H1 (cell line): ENCODE results near the gene PQBP1. TPM values are rescaled to one million over a fixed set of nuclear protein-coding genes. Genes with fewer than 3 reads are reported as not detected.

Experiments
- CTCF ChIA-PET: fragments of 300-600 bp; sonication (Branson Sonifier 250); formaldehyde crosslinking; loops from one replicate; lab custom pipeline; 2021; ENCODE audit not compliant: partially characterized antibody; lab: Charles Lee
- POLR2A ChIA-PET: fragments of 300-600 bp; sonication (Branson Sonifier 250); formaldehyde crosslinking; loops from one replicate; lab custom pipeline; 2021; ENCODE audit warnings: inconsistent platforms; ENCODE audit not compliant: partially characterized antibody; lab: Charles Lee
- DNase-seq, 2 experiments: peaks; one replicate each; pipeline versions ENCODE4 v3.0.0 to v3.0.0-alpha.2; 2010 to 2022; ENCODE audit warnings: low spot score in 2 of 2, low read depth in 1 of 2, mixed read lengths in 1 of 2
- FAIRE-seq: peaks from 2 replicates; lab custom pipeline; 2011; peaks lifted over from hg19 to GRCh38; lab: Jason Lieb, UNC
- H2AFZ ChIP-seq: 2 replicates; pipeline ENCODE4 v1.8.1; 2012; ENCODE audit warnings: low read length, inconsistent platforms
- H2AK5ac ChIP-seq: 2 replicates; pipeline ENCODE4 v1.6.1; 2013; ENCODE audit warnings: low read depth, low read length
- H2BK120ac ChIP-seq: replicated peaks from 2 replicates; pipeline ENCODE3; 2013; ENCODE audit warnings: low read depth, low read length, inconsistent platforms
- H2BK12ac ChIP-seq: 2 replicates; pipeline ENCODE4 v1.6.1; 2013; ENCODE audit warnings: low read depth, low read length
- H2BK15ac ChIP-seq: 2 replicates; pipeline ENCODE4 v1.6.1; 2013; ENCODE audit warnings: low read length
- H2BK20ac ChIP-seq: 2 replicates; pipeline ENCODE4 v1.6.1; 2013; ENCODE audit warnings: low read length
- H2BK5ac ChIP-seq: 2 replicates; pipeline ENCODE4 v1.6.1; 2013; ENCODE audit warnings: low read depth, low read length
- H3K14ac ChIP-seq: 2 replicates; pipeline ENCODE4 v1.6.1; 2013; ENCODE audit warnings: inconsistent platforms; ENCODE audit not compliant: insufficient read length
- H3K18ac ChIP-seq: 2 replicates; pipeline ENCODE4 v1.6.1; 2013; ENCODE audit warnings: low read length; ENCODE audit errors: extremely low read depth
- H3K23ac ChIP-seq: 2 replicates; pipeline ENCODE4 v1.6.1; 2013; ENCODE audit warnings: inconsistent platforms; ENCODE audit not compliant: insufficient read length
- H3K23me2 ChIP-seq: 2 replicates; pipeline ENCODE4 v1.6.1; 2013; ENCODE audit warnings: low read depth, low read length
- H3K27ac ChIP-seq: 2 replicates; pipeline ENCODE4 v1.6.1; 2011; ENCODE audit warnings: low read depth, low read length, inconsistent platforms
- H3K27me3 ChIP-seq, 4 experiments: replicated peaks in 1 of 4; 1 replicate in 1 of 4; 2 replicates in 3 of 4; pipeline versions ENCODE4 v1.6.1 to v1.8.1; 2011 to 2013; ENCODE audit warnings: low read length in 3 of 4, mild to moderate bottlenecking in 3 of 4, inconsistent platforms in 2 of 4, mixed read lengths in 2 of 4, moderate library complexity in 1 of 4; ENCODE audit not compliant: control insufficient read depth in 3 of 4, insufficient read depth in 3 of 4; ENCODE audit errors: extremely low read depth in 1 of 4
- H3K36me3 ChIP-seq, 4 experiments: 2 replicates each; pipeline versions ENCODE4 v1.6.1 to v1.8.1; 2011 to 2013; ENCODE audit warnings: mild to moderate bottlenecking in 4 of 4, low read length in 3 of 4, moderate library complexity in 2 of 4, control low read depth in 1 of 4, inconsistent platforms in 1 of 4; ENCODE audit not compliant: insufficient read depth in 4 of 4, control insufficient read depth in 2 of 4
- H3K4ac ChIP-seq: replicated peaks from 2 replicates; pipeline ENCODE3; 2013; ENCODE audit warnings: low read length, low read depth, mixed read lengths, inconsistent platforms; ENCODE audit not compliant: insufficient read length
- H3K4me1 ChIP-seq, 4 experiments: replicated peaks in 1 of 4; 1 replicate in 1 of 4; 2 replicates in 3 of 4; pipeline versions ENCODE4 v1.6.1 to v1.8.1; 2011 to 2013; ENCODE audit warnings: low read length in 3 of 4, inconsistent platforms in 2 of 4, mixed read lengths in 1 of 4; ENCODE audit not compliant: insufficient read depth in 4 of 4, control insufficient read depth in 3 of 4
- H3K4me2 ChIP-seq, 2 experiments: 2 replicates each; pipeline versions ENCODE4 v1.6.1 to v1.8.1; 2011 to 2013; ENCODE audit warnings: low read depth in 2 of 2, low read length in 2 of 2, control low read depth in 1 of 2, inconsistent platforms in 1 of 2, mild to moderate bottlenecking in 1 of 2; ENCODE audit not compliant: insufficient read depth in 1 of 2
- H3K4me3 ChIP-seq, 4 experiments: fragments of 200-600, 300-600 bp in 1 of 4; sonication (generic), shearing (Covaris generic), sonication (Bioruptor Twin) in 1 of 4; 2 replicates each; pipeline versions ENCODE4 v1.5.1 to v1.8.1; 2011 to 2016; ENCODE audit warnings: low read length in 4 of 4, low read depth in 3 of 4, control low read depth in 2 of 4, inconsistent platforms in 2 of 4, mild to moderate bottlenecking in 2 of 4, mixed read lengths in 1 of 4, moderate library complexity in 1 of 4; ENCODE audit not compliant: insufficient read depth in 2 of 4; ENCODE audit errors: extremely low read depth in 1 of 4
- H3K56ac ChIP-seq: replicated peaks from 2 replicates; pipeline ENCODE3; 2013; ENCODE audit warnings: low read depth, mild to moderate bottlenecking, mixed read lengths, low read length, inconsistent platforms; ENCODE audit not compliant: insufficient read length
- H3K79me1 ChIP-seq: 2 replicates; pipeline ENCODE4 v1.6.1; 2013; ENCODE audit warnings: low read depth, low read length, control low read depth
- H3K79me2 ChIP-seq, 2 experiments: 2 replicates each; pipeline versions ENCODE4 v1.6.1 to v1.8.1; 2012 to 2013; ENCODE audit warnings: low read length in 2 of 2, mild to moderate bottlenecking in 2 of 2, inconsistent platforms in 1 of 2; ENCODE audit not compliant: insufficient read depth in 2 of 2, control insufficient read depth in 1 of 2
- H3K9ac ChIP-seq, 4 experiments: replicated peaks in 1 of 4; 1 replicate in 1 of 4; 2 replicates in 3 of 4; pipeline versions ENCODE4 v1.6.1 to v1.8.1; 2011 to 2013; ENCODE audit warnings: low read depth in 3 of 4, low read length in 3 of 4, control low read depth in 2 of 4, mild to moderate bottlenecking in 2 of 4, moderate library complexity in 2 of 4, inconsistent platforms in 1 of 4; ENCODE audit errors: extremely low read depth in 1 of 4
- H3K9me3 ChIP-seq, 2 experiments: 2 replicates each; pipeline versions ENCODE4 v1.6.1 to v1.8.1; 2012 to 2013; ENCODE audit warnings: mild to moderate bottlenecking in 2 of 2, moderate library complexity in 2 of 2, control low read depth in 1 of 2, inconsistent platforms in 1 of 2, low read depth in 1 of 2, low read length in 1 of 2, mixed read lengths in 1 of 2; ENCODE audit not compliant: insufficient read depth in 2 of 2
- H4K20me1 ChIP-seq, 2 experiments: replicated peaks in 1 of 2; 2 replicates each; pipeline versions ENCODE3 to v1.8.1; 2011 to 2013; ENCODE audit warnings: inconsistent platforms in 2 of 2, low read length in 2 of 2, mild to moderate bottlenecking in 1 of 2; ENCODE audit not compliant: insufficient read depth in 2 of 2, control insufficient read depth in 1 of 2
- H4K5ac ChIP-seq: 2 replicates; pipeline ENCODE4 v1.6.1; 2013; ENCODE audit warnings: low read length, low read depth, mixed read lengths, inconsistent platforms; ENCODE audit not compliant: insufficient read length
- H4K8ac ChIP-seq: 2 replicates; pipeline ENCODE4 v1.8.0; 2013; ENCODE audit warnings: mild to moderate bottlenecking, moderate library complexity, low read length, inconsistent platforms; ENCODE audit not compliant: insufficient read depth; ENCODE audit errors: extremely low read depth
- H4K91ac ChIP-seq: replicated peaks from 2 replicates; pipeline ENCODE3; 2013; ENCODE audit warnings: low read length, mixed read lengths, inconsistent platforms; ENCODE audit not compliant: insufficient read length
- ATF2 ChIP-seq: IDR thresholded peaks from 2 replicates; pipeline ENCODE4 v1.6.1; 2012; ENCODE audit warnings: low read length, inconsistent platforms
- BRCA1 ChIP-seq: IDR thresholded peaks from 2 replicates; pipeline ENCODE4 v1.6.1; 2012; ENCODE audit warnings: low read depth, low read length, improper control_type of control experiment
- CBX5 ChIP-seq: fragments of 300-800, 300-1000 bp; sonication (generic); IDR thresholded peaks from 2 replicates; pipeline ENCODE4 v1.7.1; 2016; ENCODE audit warnings: antibody characterized with exemption, low read length, low read depth
- CHD1 ChIP-seq: IDR thresholded peaks from 2 replicates; pipeline ENCODE4 v1.6.1; 2012; ENCODE audit warnings: low read depth, low read length, improper control_type of control experiment
- CREB1 ChIP-seq: IDR thresholded peaks from 2 replicates; pipeline ENCODE4 v1.6.1; 2012; ENCODE audit warnings: inconsistent platforms
- EZH2 ChIP-seq: fragments of 200-600 bp; sonication (generic); IDR thresholded peaks from 2 replicates; pipeline ENCODE4 v1.7.1; 2012; ENCODE audit warnings: low read depth, mild to moderate bottlenecking, moderate library complexity, low read length, inconsistent platforms; ENCODE audit not compliant: severe bottlenecking
- GTF2F1 ChIP-seq: IDR thresholded peaks from 2 replicates; pipeline ENCODE4 v1.6.1; 2012; ENCODE audit warnings: low read depth, low read length, improper control_type of control experiment, borderline replicate concordance
- HDAC2 ChIP-seq, 2 experiments: fragments of 300-600 bp in 1 of 2; sonication (generic) in 1 of 2; IDR thresholded peaks; 2 replicates each; pipeline ENCODE4 v1.6.1; 2011 to 2012; ENCODE audit warnings: low read depth in 2 of 2, low read length in 2 of 2, mild to moderate bottlenecking in 2 of 2, moderate library complexity in 2 of 2, borderline replicate concordance in 1 of 2, inconsistent platforms in 1 of 2
- RXRA ChIP-seq: IDR thresholded peaks from 2 replicates; pipeline ENCODE4 v1.6.1; 2011; ENCODE audit warnings: low read depth, mild to moderate bottlenecking, low read length, moderate library complexity; ENCODE audit not compliant: insufficient read depth
- SP1 ChIP-seq: IDR thresholded peaks from 2 replicates; pipeline ENCODE4 v1.6.1; 2011; ENCODE audit warnings: low read depth, low read length
- SP4 ChIP-seq: IDR thresholded peaks from 2 replicates; pipeline ENCODE4 v1.6.1; 2012; ENCODE audit warnings: low read length, inconsistent platforms
- ZNF274 ChIP-seq: IDR thresholded peaks from 2 replicates; pipeline ENCODE4 v1.7.0; 2012; ENCODE audit warnings: low read length, borderline replicate concordance; ENCODE audit errors: extremely low read depth
- WGBS, 2 experiments: shearing (Covaris generic) in 1 of 2; methylation state at CpG; one replicate each; pipeline versions ENCODE4 v1.1.6 to v1.1.7; 2013 to 2015; ENCODE audit warnings: low lambda C conversion rate in 2 of 2, mixed read lengths in 2 of 2, inconsistent platforms in 1 of 2, low coverage in 1 of 2, missing lambda C conversion rate in 1 of 2; ENCODE audit not compliant: insufficient replicate concordance in 2 of 2, insufficient coverage in 1 of 2, insufficient read length in 1 of 2; ENCODE audit errors: extremely low coverage in 1 of 2, missing lambda C conversion rate in 1 of 2; 5-methylcytosine and 5-hydroxymethylcytosine counted together
- polyA plus RNA-seq, 7 experiments: library from polyadenylated mRNA; depleted of rRNA in 3 of 7; stranded (reverse) in 5 of 7; unstranded in 2 of 7; fragments of >200 nt in 5 of 7; fragments of 200-250 nt in 2 of 7; gene quantifications; 1 replicate in 5 of 7; 2 replicates in 1 of 7; 4 replicates in 1 of 7; pipeline versions ENCODE4 v1.2.1 to v1.2.3, GENCODE V29; 2011 to 2013; ENCODE audit warnings: missing spikeins in 2 of 7, mixed read lengths in 2 of 7
- total RNA-seq: library from RNA; stranded (reverse); fragmentation: NEBNext Ultra II Directional; extraction: Animal tissue kit (Norgen Biotek cat#: 25700); gene quantifications from 2 replicates; pipeline ENCODE4 v1.2.1, GENCODE V29; 2021

Gene PQBP1
- total and polyA plus RNA-seq, 2 of the 8 experiments (the other 6 are each of a cell fraction or from before 2014, with no cell fraction given), result 91.7 to 95.9 TPM

- Histone ChIP-seq H3K79me2 (peaks cover 0 to 10% of the 10 kb centered on the region in 2 experiments; a peak in 1 of 4 replicates), H3K27me3 (no peaks in the 10 kb centered on the region), H2BK15ac (no peak overlapping the region), H4K5ac (no peak overlapping the region), H3K9ac (no peak overlapping the region), H4K8ac (no peak overlapping the region), H4K20me1 (peaks cover 0 to 4% of the 10 kb centered on the region in 2 experiments), H3K4me2 (no peak overlapping the region), H3K9me3 (no peaks in the 10 kb centered on the region), H3K56ac (no peak overlapping the region), H2BK120ac (no peak overlapping the region), H3K27ac (no peak overlapping the region), H2BK20ac (no peak overlapping the region), H3K4me3 (no peak overlapping the region), H4K91ac (no peak overlapping the region), H3K4ac (no peak overlapping the region), H2AFZ (no peak overlapping the region), H3K79me1 (no peaks in the 10 kb centered on the region), H3K18ac (no peak overlapping the region), H3K14ac (no peak overlapping the region), H3K23ac (no peak overlapping the region), H3K36me3 (peaks cover 6 to 33% (median 16%) of the 10 kb centered on the region in 4 experiments; a peak in 6 of 8 replicates), H2BK5ac (no peak overlapping the region), H3K23me2 (no peaks in the 10 kb centered on the region), H3K4me1 (peaks cover 0 to 6% (median 0%) of the 10 kb centered on the region in 4 experiments; a peak in 1 of 7 replicates), H2BK12ac (no peak overlapping the region), H2AK5ac (no peak overlapping the region)
- DNase-seq, result no peak
- POLR2A ChIA-PET, result interaction anchor here (0.9 to 30.9 kb wide), 9 partner anchors 9 to 251 kb away, joined by 3 to 572 read pairs (median 4); partner anchors contain the start of gene SLC35A2
- no peak for FAIRE-seq
- CTCF ChIA-PET, result interaction anchor here (0.6 to 1.6 kb wide), 3 partner anchors 35 to 128 kb away, joined by 3 to 4 read pairs (median 3); no protein-coding TSS in a partner anchor
- WGBS, 2 experiments, result 96% methylated on average over 13 of the region's 14 CpGs; no CpG with 5 or more reads in 1 of the 2 experiments
- TF ChIP-seq ZNF274 (no peak), SP1 (no peak), CHD1 (no peak), GTF2F1 (no peak), EZH2 (no peak), ATF2 (no peak), CBX5 (no peak), BRCA1 (no peak), CREB1 (no peak), RXRA (no peak), HDAC2 (IDR thresholded peaks at IDR 0.05; ENCODE audit: borderline replicate concordance in 1 of 2, low read depth in 2 of 2, low read length in 2 of 2) (no peak), SP4 (no peak)
Measured at GRCh38 chrX:48902776-48903175, 5.0 kb downstream of the PQBP1 start.
